IPS-18c (cell line): Measurements from ENCODE around the gene IL36RN.

Experiments
- H3K4me3 ChIP-seq: 2 replicates; pipeline ENCODE4 v1.7.0; 2013; ENCODE audit warnings: low read depth, mild to moderate bottlenecking, low read length, moderate library complexity; ENCODE audit not compliant: insufficient read depth
- H3K9me3 ChIP-seq: one replicate; pipeline ENCODE4 v1.6.1; 2013; ENCODE audit warnings: mild to moderate bottlenecking, low read length, moderate library complexity; ENCODE audit not compliant: control insufficient read depth, insufficient read depth

IL36RN gene

DNA sequence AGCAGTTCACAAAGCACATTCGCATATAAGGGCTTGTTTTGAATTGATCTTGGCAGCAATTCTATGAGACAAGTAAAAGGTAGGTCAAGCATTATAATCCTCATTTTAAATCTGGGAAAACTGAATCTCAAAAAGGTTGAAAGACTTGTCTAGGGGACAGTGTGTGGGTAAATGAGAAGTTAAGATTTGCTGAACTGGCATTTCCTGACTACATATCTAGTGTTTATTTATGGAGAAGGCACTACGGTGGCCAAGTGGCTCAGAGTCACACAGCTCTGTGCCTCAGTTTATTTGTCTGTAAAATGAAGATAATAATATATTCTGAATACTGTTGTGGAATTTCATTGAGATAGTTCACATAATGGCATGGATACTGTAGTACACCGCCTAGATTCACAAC is 52.1 kb downstream of the IL36RN start:
- Histone ChIP-seq H3K4me3 (no peak overlapping the region), H3K9me3 (peaks cover 2% of the 10 kb centered on the region)

DNA sequence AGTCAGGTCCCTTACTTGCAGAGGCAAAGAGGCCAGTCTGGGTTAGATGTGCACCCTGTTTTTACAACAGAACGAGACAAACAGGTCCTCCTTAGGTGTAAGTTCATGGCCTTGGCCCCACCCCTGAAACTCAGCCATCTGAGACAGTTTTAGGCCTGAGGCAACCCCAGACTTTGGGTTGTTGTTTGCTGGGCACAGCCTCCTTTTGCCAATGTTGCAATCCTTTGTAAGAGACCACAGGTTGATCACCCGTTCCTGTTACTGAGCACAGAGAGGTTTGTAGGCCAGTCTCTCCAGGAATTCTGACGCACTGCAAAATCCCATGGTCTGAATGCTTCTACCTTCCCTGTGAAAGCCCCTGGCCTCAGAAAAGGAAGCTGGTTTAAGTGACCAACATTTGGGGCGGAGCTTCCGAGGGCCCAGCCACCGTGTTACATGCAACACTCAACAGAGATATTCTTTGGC is 52.9 kb downstream of the IL36RN start:
- Histone ChIP-seq H3K4me3 (no peak overlapping the region), H3K9me3 (peaks cover 2% of the 10 kb centered on the region)

DNA sequence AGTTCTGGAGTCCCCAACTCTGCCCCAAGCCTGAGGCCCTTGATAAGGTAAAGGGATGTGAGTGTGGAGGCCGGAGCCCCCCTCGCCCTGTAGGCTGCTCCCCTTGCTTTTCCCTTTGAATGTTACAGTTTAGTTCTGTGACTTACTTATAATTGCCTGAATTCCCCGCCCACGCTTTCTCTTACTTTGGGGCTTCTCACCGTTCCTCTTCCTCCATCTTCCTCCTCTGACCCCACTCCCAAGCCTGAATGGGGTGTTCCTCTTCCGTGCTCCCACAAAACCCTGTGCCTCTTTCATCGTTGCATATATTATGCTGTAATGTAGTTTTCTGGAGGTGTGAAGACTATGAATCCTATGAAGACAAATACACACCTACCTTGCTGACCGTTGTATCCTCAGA is 53.4 kb downstream of the IL36RN start:
- Histone ChIP-seq H3K9me3 (peaks cover 2% of the 10 kb centered on the region), H3K4me3 (no peak overlapping the region)

DNA sequence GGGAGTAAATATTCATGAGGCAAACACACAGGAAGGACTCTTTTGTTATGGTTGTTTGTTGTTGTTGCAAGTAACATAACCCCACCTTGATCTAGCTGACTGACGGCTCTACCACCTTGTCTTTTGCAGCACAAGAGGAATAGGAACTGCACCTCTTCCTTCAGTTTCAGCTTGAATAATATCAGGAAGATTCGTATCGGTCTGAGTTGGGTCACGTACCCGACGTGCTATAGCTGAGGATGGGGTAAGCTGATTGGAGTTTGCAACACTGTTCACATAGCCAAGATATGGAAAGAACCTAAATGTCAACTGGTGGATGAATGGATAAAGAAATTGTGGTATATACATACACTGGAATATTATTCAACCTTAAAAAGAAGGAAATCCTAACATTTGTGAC is 53.9 kb downstream of the IL36RN start:
- peaks cover 4% of the 10 kb centered on the region for H3K9me3 ChIP-seq
- H3K4me3 ChIP-seq = no peak overlapping the region

DNA sequence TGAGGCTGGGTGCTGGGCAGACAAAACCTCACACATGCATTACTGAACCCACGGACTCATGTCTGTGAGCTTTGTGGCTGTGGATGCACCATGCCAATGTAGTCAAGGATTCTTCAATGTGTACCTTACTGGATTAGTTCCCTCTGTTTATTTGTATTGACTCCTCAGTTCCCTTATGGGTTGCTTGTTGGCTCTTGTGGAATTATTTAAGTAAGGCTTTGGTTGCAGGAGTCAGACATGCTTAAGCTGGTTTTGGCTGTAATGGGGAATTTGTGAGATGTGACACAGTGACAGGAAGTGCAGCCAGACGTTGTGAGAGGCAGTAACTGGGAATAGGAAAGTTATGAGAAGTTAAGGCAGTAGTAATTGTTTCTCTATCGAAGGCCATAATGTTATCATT is 54.8 kb downstream of the IL36RN start:
- peaks cover 4% of the 10 kb centered on the region for H3K9me3 ChIP-seq
- no peak overlapping the region for H3K4me3 ChIP-seq
